GM18526 (cell line): ENCODE results near the gene TPK1.

Source experiments
- POLR2A ChIP-seq: IDR thresholded peaks from 3 replicates; pipeline ENCODE4 v1.6.1; 2011; ENCODE audit not compliant: insufficient read length; ENCODE audit errors: extremely low read depth

TPK1 gene

GRCh38 chr7:144762853-144763252 is 73.0 kb downstream of the TPK1 start:
- TF ChIP-seq POLR2A: no peak

- TF ChIP-seq POLR2A: no peak
These were observed 74.4 kb downstream of the TPK1 start for GRCh38 chr7:144761493-144761892.

- no peak for TF ChIP-seq POLR2A
These were observed 76.2 kb downstream of the TPK1 start for GRCh38 chr7:144759653-144760052.

GRCh38 chr7:144747936-144748335 is 87.9 kb downstream of the TPK1 start:
- no peak for TF ChIP-seq POLR2A

- TF ChIP-seq POLR2A: no peak
These were observed 97.0 kb downstream of the TPK1 start for GRCh38 chr7:144738708-144739314.

- no peak for TF ChIP-seq POLR2A
These were observed 97.7 kb downstream of the TPK1 start for GRCh38 chr7:144738146-144738545.

GRCh38 chr7:144736880-144737493 is 98.9 kb downstream of the TPK1 start:
- TF ChIP-seq POLR2A: no peak

GRCh38 chr7:144735505-144736276 is 100.2 kb downstream of the TPK1 start:
- TF ChIP-seq POLR2A: no peak

- TF ChIP-seq POLR2A: no peak
These were observed 104.0 kb downstream of the TPK1 start for GRCh38 chr7:144731661-144732351.

- no peak for TF ChIP-seq POLR2A
These were observed 105.6 kb downstream of the TPK1 start for GRCh38 chr7:144730224-144730623.

- TF ChIP-seq POLR2A: no peak
These were observed 106.6 kb downstream of the TPK1 start for GRCh38 chr7:144729226-144729625.

GRCh38 chr7:144728551-144728950 is 107.3 kb downstream of the TPK1 start:
- no peak for TF ChIP-seq POLR2A

GRCh38 chr7:144725070-144725469 is 110.8 kb downstream of the TPK1 start:
- no peak for TF ChIP-seq POLR2A

- TF ChIP-seq POLR2A: no peak
These were observed 112.6 kb downstream of the TPK1 start for GRCh38 chr7:144723301-144723700.

GRCh38 chr7:144720710-144721109 is 115.1 kb downstream of the TPK1 start:
- TF ChIP-seq POLR2A: no peak

GRCh38 chr7:144720149-144720548 is 115.7 kb downstream of the TPK1 start:
- no peak for TF ChIP-seq POLR2A
